B cell (primary cell): Measurements from ENCODE around the gene HRC. TPM values are rescaled to one million over a fixed set of nuclear protein-coding genes. Genes with fewer than 3 reads are reported as not detected.
"Not testable (repeated sequence)": the region's sequence is repeated elsewhere in the genome, so short reads cannot be mapped to it uniquely, and the experiment has no call there.

Experiments
- ATAC-seq: fragments of 200-7000 bp; cut with Tn5 transposase; one replicate; pipeline ENCODE4 v1.10.0; 2021; ENCODE audit warnings: low read depth, mild to moderate bottlenecking, moderate number of reproducible peaks, moderate library complexity
- CTCF ChIA-PET: fragments of 350-600 bp; sonication (Branson Sonifier 250); formaldehyde crosslinking; loops from one replicate; lab custom pipeline; 2021; ENCODE audit warnings: antibody characterized with exemption, inconsistent platforms; lab: Charles Lee
- POLR2A ChIA-PET: fragments of 350-600 bp; sonication (Branson Sonifier 250); formaldehyde crosslinking; loops from one replicate; lab custom pipeline; 2021; ENCODE audit warnings: antibody characterized with exemption; lab: Charles Lee
- DNase-seq: peaks from one replicate; pipeline ENCODE4 v3.0.0; 2013
- H2AFZ ChIP-seq: 2 replicates; pipeline ENCODE4 v1.6.1; 2012; ENCODE audit warnings: mild to moderate bottlenecking, low read depth, low read length; ENCODE audit not compliant: insufficient read depth, poor library complexity, severe bottlenecking
- H3K27ac ChIP-seq, 2 donors: 1 replicate in 1 of 2; 2 replicates in 1 of 2; pipeline ENCODE4 v1.5.1; 2012 to 2013; ENCODE audit warnings: low read length in 2 of 2, mild to moderate bottlenecking in 2 of 2, moderate library complexity in 1 of 2
- H3K27me3 ChIP-seq, 4 experiments: fragments of 200-600 bp in 1 of 4; sonication (generic) in 1 of 4; replicated peaks in 1 of 4; 1 replicate in 2 of 4; 2 replicates in 2 of 4; pipeline versions ENCODE4 v1.6.1 to v1.7.0; 2013 to 2016; ENCODE audit warnings: low read length in 3 of 4, mild to moderate bottlenecking in 2 of 4, mixed read lengths in 1 of 4, moderate library complexity in 1 of 4; ENCODE audit not compliant: insufficient read depth in 4 of 4, control insufficient read depth in 3 of 4; ENCODE audit errors: control extremely low read depth in 1 of 4
- H3K36me3 ChIP-seq, 2 experiments: replicated peaks in 1 of 2; 1 replicate in 1 of 2; 2 replicates in 1 of 2; pipeline versions ENCODE4 v1.6.1 to v1.7.1; 2013; ENCODE audit warnings: low read length in 1 of 2; ENCODE audit not compliant: insufficient read depth in 2 of 2, control insufficient read depth in 1 of 2; ENCODE audit errors: control extremely low read depth in 1 of 2, extremely low read depth in 1 of 2
- H3K4me1 ChIP-seq, 2 donors: fragments of 200-600 bp in 1 of 2; sonication (generic) in 1 of 2; 1 replicate in 1 of 2; 2 replicates in 1 of 2; pipeline versions ENCODE4 v1.5.1 to v1.6.1; 2013 to 2017; ENCODE audit warnings: low read length in 2 of 2; ENCODE audit not compliant: control insufficient read depth in 2 of 2, insufficient read depth in 2 of 2
- H3K4me2 ChIP-seq: replicated peaks from 2 replicates; pipeline ENCODE3; 2012; ENCODE audit warnings: mild to moderate bottlenecking, low read depth, low read length; ENCODE audit not compliant: poor library complexity, severe bottlenecking
- H3K4me3 ChIP-seq, 5 experiments: fragments of 200-600 bp in 1 of 5; sonication (generic) in 1 of 5; 1 replicate in 3 of 5; 2 replicates in 2 of 5; pipeline versions ENCODE4 v1.5.1 to v1.7.0; 2011 to 2016; ENCODE audit warnings: low read length in 4 of 5, mild to moderate bottlenecking in 4 of 5, low read depth in 2 of 5, control low read depth in 1 of 5, moderate library complexity in 1 of 5; ENCODE audit not compliant: insufficient read depth in 1 of 5; ENCODE audit errors: control extremely low read depth in 1 of 5, extremely low read depth in 1 of 5
- H3K79me2 ChIP-seq: fragments of 200-600 bp; sonication (generic); one replicate; pipeline ENCODE4 v1.6.0; 2016; ENCODE audit warnings: low read length; ENCODE audit not compliant: control insufficient read depth, insufficient read depth
- H3K9ac ChIP-seq: fragments of 200-600 bp; sonication (generic); 2 replicates; pipeline ENCODE4 v1.6.1; 2017; ENCODE audit warnings: mild to moderate bottlenecking, low read length, moderate library complexity
- H3K9me3 ChIP-seq, 3 donors: one replicate each; pipeline versions ENCODE4 v1.6.1 to v1.7.1; 2013; ENCODE audit warnings: low read length in 2 of 3; ENCODE audit not compliant: control insufficient read depth in 2 of 3, insufficient read depth in 1 of 3; ENCODE audit errors: control extremely low read depth in 1 of 3
- H4K20me1 ChIP-seq: 2 replicates; pipeline ENCODE4 v1.6.0; 2012; ENCODE audit warnings: mild to moderate bottlenecking, low read length; ENCODE audit not compliant: insufficient read depth, control insufficient read depth, poor library complexity, severe bottlenecking
- H3K27ac Mint-ChIP-seq: one replicate; pipeline ENCODE4 v1.8.0; 2021; ENCODE audit warnings: mixed read lengths
- H3K27me3 Mint-ChIP-seq: one replicate; pipeline ENCODE4 v1.8.0; 2021; ENCODE audit warnings: mixed read lengths
- H3K4me1 Mint-ChIP-seq: one replicate; pipeline ENCODE4 v1.8.0; 2021; ENCODE audit warnings: mixed read lengths
- H3K4me3 Mint-ChIP-seq: one replicate; pipeline ENCODE4 v1.8.0; 2021; ENCODE audit warnings: mixed read lengths
- H3K9me3 Mint-ChIP-seq: one replicate; pipeline ENCODE4 v1.8.0; 2022; ENCODE audit warnings: mixed read lengths; ENCODE audit not compliant: insufficient read depth
- CTCF ChIP-seq: fragments of 200-600 bp; IDR thresholded peaks from one replicate; pipeline ENCODE4 v1.8.0; 2022; ENCODE audit warnings: antibody characterized with exemption, mild to moderate bottlenecking
- EZH2 ChIP-seq: IDR thresholded peaks from 2 replicates; pipeline ENCODE4 v1.6.1; 2012; ENCODE audit warnings: borderline replicate concordance, low read depth, mild to moderate bottlenecking, moderate library complexity, low read length; ENCODE audit not compliant: insufficient read depth, poor library complexity, severe bottlenecking
- WGBS: methylation state at CpG from one replicate; pipeline ENCODE4 v1.1.5; 2013; ENCODE audit warnings: missing lambda C conversion rate; ENCODE audit not compliant: insufficient coverage; 5-methylcytosine and 5-hydroxymethylcytosine counted together
- intact Hi-C: fragments of 100-400 bp; cut with micrococcal nuclease; formaldehyde crosslinking; loops from one replicate; pipeline ENCODE4 v1.10.0; 2022
- polyA plus RNA-seq: library from polyadenylated mRNA; depleted of rRNA; stranded (reverse); fragments of >200 nt; gene quantifications from 2 replicates; pipeline ENCODE4 v1.2.3, GENCODE V29; 2012
- total RNA-seq, 2 donors: library from RNA; stranded (reverse); fragments of 120-200 nt in 1 of 2; gene quantifications; 1 replicate in 1 of 2; 2 replicates in 1 of 2; pipeline versions ENCODE4 v1.2.3 to v1.2.4, GENCODE V29; 2013 to 2022

Gene HRC
- total and polyA plus RNA-seq, 2 donors (not counting 1 experiment from before 2014, with no cell fraction given), result not detected

DNA sequence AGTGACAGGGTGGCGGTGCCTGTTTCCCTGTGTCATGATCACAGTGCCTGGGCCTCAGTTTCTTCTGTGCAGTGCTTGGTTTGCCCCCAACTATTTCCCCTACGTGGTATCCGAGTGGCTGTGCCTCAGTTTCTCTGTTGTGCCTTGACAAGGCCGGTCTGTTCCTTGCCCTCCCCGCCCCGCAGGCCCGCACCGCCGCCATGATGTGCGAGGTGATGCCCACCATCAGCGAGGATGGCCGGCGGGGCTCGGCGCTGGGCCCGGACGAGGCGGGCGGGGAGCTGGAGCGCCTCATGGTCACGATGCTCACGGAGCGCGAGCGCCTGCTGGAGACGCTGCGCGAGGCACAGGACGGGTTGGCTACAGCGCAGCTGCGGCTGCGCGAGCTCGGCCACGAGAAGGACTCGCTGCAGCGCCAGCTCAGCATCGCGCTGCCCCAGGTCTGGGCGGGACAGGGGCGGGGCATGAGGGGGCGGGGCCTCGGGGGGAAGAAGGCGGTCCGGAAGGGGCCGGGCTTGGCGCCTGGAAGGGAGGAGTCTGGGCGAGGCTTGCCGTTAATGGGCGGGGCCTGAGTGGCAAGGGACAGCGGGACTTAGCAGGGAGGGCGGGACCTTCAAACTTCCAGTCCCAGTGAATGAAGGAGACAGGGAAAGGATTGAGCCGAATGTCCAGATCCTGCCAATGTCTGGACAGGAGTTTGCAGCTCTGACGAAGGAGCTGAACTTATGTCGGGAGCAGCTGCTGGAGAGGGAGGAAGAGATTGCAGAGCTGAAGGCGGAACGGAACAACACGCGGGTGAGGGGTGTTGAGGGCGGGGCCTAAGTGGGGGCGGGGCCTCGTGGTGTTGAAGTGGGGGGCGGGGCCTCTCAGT lies 27.3 kb downstream of the HRC start:
- peak overlapping the region; percentile 34 for H3K27ac Mint-ChIP-seq
- Histone ChIP-seq H4K20me1 (no peaks in the 10 kb centered on the region), H3K36me3 (no peaks in the 10 kb centered on the region), H3K9ac (peak overlapping the region; percentile 54), H3K4me1 (peaks cover 9 to 13% of the 10 kb centered on the region in 2 donors), H3K27ac (no peak overlapping the region), H3K4me3 (peak overlapping the region; percentile 34 to 71 (median 50)), H3K27me3 (peaks cover 0 to 2% (median 0%) of the 10 kb centered on the region in 4 experiments), H3K79me2 (no peaks in the 10 kb centered on the region), H2AFZ (peak overlapping the region; percentile 86), H3K9me3 (peaks cover 0 to 16% (median 0%) of the 10 kb centered on the region in 3 donors), H3K4me2 (peak overlapping the region; percentile 90)
- 5% methylated on average over 56 of the region's 63 CpGs for WGBS
- CTCF ChIA-PET, result interaction anchor here (1.0 to 2.4 kb wide), 8 partner anchors 11 to 171 kb away, joined by 4 to 14 read pairs (median 5); partner anchors contain the start of gene LIN7B
- peak overlapping the region; percentile 85 for H3K4me3 Mint-ChIP-seq
- no peaks in the 10 kb centered on the region for H3K27me3 Mint-ChIP-seq
- peak; percentile 96 for ATAC-seq
- no peaks in the 10 kb centered on the region for H3K9me3 Mint-ChIP-seq
- intact Hi-C loops, result loop anchor here (1.0 to 5.0 kb wide), 5 partner anchors 9 to 679 kb away; partner anchors contain the start of genes C19orf73, LIN7B, PPFIA3 and SNRNP70
- H3K4me1 Mint-ChIP-seq, result peaks cover 15% of the 10 kb centered on the region
- DNase-seq, result peak; percentile 97
- POLR2A ChIA-PET, result interaction anchor here (0.7 to 1.2 kb wide), 5 partner anchors 8 to 166 kb away, joined by 3 to 9 read pairs (median 4); partner anchors contain the start of genes LIN7B and PPFIA3
- TF ChIP-seq EZH2 (no peak), CTCF (no peak)

- Histone ChIP-seq H3K4me2 (peak overlapping the region; percentile 90), H3K4me1 (peaks cover 9 to 13% of the 10 kb centered on the region in 2 donors), H3K9me3 (peaks cover 0 to 16% (median 0%) of the 10 kb centered on the region in 3 donors), H2AFZ (peak overlapping the region; percentile 86)
- peaks cover 14% of the 10 kb centered on the region for H3K4me1 Mint-ChIP-seq
- H3K27me3 ChIP-seq, H3K79me2 ChIP-seq, H3K27me3 Mint-ChIP-seq, H3K36me3 ChIP-seq, H3K9ac ChIP-seq, H3K4me3 ChIP-seq, H3K27ac ChIP-seq, H3K27ac Mint-ChIP-seq, DNase-seq, H3K9me3 Mint-ChIP-seq, H4K20me1 ChIP-seq, ATAC-seq, H3K4me3 Mint-ChIP-seq: not testable (repeated sequence)
- CTCF ChIA-PET, result interaction anchor here (1.0 to 2.4 kb wide), 6 partner anchors 12 to 172 kb away, joined by 4 to 14 read pairs (median 5); partner anchors contain the start of gene LIN7B
- intact Hi-C loops, result loop anchor here (5.0 kb wide), 1 partner anchor 680 kb away; no protein-coding TSS in a partner anchor
- POLR2A ChIA-PET, result interaction anchor here (0.6 to 1.0 kb wide), 6 partner anchors 7 to 752 kb away, joined by 3 to 9 read pairs (median 6); partner anchors contain the start of gene PPFIA3
- 95% methylated on average over 4 of the region's 12 CpGs for WGBS
Measured at GRCh38 chr19:49127225-49127624, 28.0 kb downstream of the HRC start.
